ENCODE results near the gene SMARCA4.

The SMARCA4 gene

GRCh38 chr19:10918359-10918758 lies 42.5 kb upstream of the SMARCA4 start:
- no peak for TF ChIP-seq ZFX (IDR thresholded peaks at IDR 0.05)
- TF ChIP-seq CTCF (conservative IDR thresholded peaks at IDR 0.05): no peak
- H3K27ac ChIP-seq: no peak overlapping the region

GRCh38 chr19:10919352-10920287 lies 41.2 kb upstream of the SMARCA4 start:
- TF ChIP-seq CTCF (conservative IDR thresholded peaks at IDR 0.05) (no peak), ZFX (IDR thresholded peaks at IDR 0.05) (no peak)
- no peak overlapping the region for H3K27ac ChIP-seq

GRCh38 chr19:10920288-10920655 lies 40.6 kb upstream of the SMARCA4 start:
- TF ChIP-seq CTCF (conservative IDR thresholded peaks at IDR 0.05): no peak
- TF ChIP-seq ZFX (IDR thresholded peaks at IDR 0.05): no peak
- no peak overlapping the region for H3K27ac ChIP-seq

- TF ChIP-seq CTCF (conservative IDR thresholded peaks at IDR 0.05): no peak
- no peak for TF ChIP-seq ZFX (IDR thresholded peaks at IDR 0.05)
- H3K27ac ChIP-seq: no peak overlapping the region
Observed at GRCh38 chr19:10920781-10921180, 40.0 kb upstream of the SMARCA4 start.

- H3K27ac ChIP-seq: no peak overlapping the region
- no peak for TF ChIP-seq CTCF (conservative IDR thresholded peaks at IDR 0.05)
- TF ChIP-seq ZFX (IDR thresholded peaks at IDR 0.05): no peak
Observed at GRCh38 chr19:10921199-10921909, 39.5 kb upstream of the SMARCA4 start.

- H3K27ac ChIP-seq: no peak overlapping the region
Observed at GRCh38 chr19:10921910-10922637, 38.8 kb upstream of the SMARCA4 start.

More at GRCh38 chr19:10921910-10922637, 38.8 kb upstream of the SMARCA4 start:
- TF ChIP-seq ZFX (IDR thresholded peaks at IDR 0.05): no peak
- TF ChIP-seq CTCF (conservative IDR thresholded peaks at IDR 0.05): no peak

Measured in C4-2B (cell line).